Inflammatory macrophage treated with lipopolysaccharide for 1 hour (primary cell): ENCODE measurements around the gene ARRB2.

Source experiments
- DNase-seq, 2 donors: peaks; one replicate each; pipeline ENCODE4 v3.0.0-alpha.2; 2020 to 2022

ARRB2 gene

DNA sequence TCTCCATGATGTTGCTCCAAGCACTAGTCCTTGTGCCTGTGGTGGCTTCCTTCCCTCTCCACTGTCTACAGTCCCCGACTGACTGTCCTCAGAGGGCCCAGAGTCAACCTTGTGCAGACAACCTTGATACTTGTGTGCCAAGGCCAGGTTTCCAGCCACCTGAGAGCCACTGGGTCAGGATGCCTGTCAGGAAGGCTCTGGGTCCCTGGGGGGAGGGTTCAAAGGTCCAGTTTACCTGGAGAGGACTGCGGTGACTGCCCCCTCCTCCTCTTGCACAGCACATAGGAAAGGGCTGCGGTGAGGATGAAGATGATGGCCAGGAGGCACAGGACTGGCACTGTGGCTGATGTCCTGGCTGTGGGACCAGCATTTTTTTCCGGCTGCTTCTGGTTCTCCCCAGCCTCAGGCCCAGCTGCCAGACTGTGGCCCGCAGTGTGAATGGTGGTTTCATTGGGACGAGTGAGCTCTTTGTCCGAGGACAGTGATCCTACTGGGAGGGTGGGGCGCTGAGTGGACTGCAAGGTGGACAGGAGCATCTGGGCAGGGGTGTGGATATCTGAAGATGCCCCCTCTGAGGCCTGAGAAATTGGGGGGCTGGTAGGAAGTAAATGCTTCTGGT, 24.5 kb downstream of the ARRB2 start:
- DNase-seq = no peak

GRCh38 chr17:4735876-4736651, 25.6 kb downstream of the ARRB2 start:
- peak; percentile 85 to 94 for DNase-seq

DNA sequence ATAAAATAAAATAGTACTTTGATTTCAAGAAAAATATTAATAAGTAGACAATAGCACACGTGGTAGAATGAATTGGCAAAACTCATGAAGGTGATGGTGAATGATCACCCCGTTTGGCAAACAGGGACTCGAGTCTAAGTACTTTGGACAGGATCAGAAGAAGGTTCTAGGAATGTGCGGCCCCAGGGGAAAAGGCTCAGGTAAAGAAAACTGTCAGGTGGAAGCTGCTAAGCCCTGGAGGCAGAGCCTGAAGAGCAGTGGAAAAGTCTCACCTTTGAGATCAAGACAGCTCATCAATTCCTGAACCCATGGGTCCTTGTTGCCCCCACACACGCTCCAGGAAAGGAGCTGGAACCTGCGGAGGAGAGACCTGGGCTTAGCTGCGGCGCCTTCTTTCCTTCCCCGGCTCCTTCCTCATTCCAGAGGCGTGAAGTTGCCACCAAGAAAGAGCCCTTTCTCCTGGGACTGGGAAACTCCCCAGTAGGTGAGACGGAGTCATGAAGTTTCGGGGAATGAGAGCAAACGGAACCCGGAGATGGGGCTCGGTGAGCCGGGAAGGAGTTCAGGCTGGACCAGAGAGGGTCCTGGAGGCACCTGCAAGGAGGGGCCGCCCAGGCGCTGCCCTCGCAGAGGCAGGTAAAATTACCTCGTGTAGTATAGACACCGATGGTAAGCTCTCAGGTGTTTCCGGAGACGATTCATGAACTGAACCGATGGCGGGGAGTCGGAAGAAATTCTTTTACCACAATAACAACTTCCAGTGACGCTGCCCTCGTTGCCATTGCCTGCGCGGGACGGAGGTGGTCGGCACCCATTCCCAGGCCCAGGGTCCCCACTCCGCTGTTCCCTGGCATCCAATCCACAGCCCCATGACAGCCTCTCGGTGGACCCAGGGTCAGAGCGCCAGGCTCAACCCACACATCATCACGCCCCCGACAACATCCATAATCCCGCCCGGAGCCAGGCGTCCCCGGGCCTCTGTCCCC, 28.0 kb downstream of the ARRB2 start:
- DNase-seq = peak; percentile 24 to 27

DNA sequence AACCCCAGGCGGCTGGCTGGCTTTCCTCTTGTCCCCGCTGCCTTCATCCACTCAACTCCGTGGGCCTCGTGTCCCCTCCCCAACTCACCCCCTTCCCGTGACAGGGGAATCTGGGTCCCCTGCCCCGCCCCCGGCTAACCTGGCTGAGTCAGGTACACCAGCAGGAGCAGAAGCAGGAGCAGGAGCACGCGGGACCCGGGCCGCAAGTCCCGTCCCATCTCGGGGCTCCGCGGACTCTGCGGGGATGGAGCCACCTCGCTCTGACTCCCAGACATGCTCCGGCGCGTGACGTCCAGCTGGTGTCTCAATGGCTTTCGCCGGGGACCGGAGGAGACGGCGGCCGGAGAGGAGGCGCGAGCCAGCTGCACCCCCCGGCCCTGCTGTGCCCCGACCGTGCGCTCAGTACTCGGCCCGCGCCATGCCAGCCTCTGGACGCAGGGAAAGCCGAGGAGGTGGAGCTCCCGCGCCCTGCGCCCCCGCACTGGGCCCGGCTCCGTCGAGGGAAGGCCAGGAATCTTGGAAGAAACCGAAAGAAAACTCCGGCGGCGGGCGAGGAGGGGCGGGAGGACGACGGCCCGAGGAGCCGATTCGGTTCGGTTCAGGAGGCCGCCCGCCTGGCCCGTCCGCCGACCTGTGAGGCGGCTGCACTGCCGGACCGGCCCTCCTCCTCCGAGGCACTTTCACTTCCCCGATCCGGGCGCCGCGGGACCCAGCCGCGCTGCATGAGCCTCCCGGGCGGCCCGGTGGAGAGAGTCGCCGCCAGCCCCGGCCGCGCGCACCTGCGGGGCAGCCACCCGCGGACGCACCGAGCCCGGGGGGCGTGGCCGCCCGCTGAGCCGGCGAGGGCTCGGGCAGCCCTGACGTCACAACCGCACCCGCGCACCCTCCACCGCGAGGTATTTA, 28.9 kb downstream of the ARRB2 start, which contains the start of the genes CXCL16 and ZMYND15:
CXCL16 (minus strand) TSS at position 807 of the 903 bp plus-strand sequence; CDS start at position 218, 589 bp downstream.
ZMYND15 (plus strand) TSS at position 712 of the 903 bp plus-strand sequence. CDS start 716 bp downstream, outside the sequence.
- DNase-seq = peak; percentile 55 to 70

DNA sequence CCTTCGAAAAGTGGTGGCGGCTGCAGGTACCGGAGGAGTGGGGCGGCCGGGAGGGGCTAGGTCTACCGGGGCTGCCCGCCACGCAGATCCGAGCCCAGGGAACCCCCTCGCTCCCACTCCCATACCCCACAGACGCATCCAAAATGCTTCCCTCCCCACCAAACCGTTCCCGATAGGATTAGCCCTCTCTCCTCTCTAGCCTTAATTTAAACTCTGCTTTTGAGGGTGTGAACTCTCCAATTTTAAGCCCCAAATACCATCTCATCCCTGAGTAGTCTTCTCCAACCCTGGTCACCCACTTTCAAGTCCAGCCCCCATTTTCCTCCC, 29.6 kb downstream of the ARRB2 start:
- DNase-seq = no peak

- DNase-seq = no peak
Observed at GRCh38 chr17:4740584-4740983, 30.2 kb downstream of the ARRB2 start.

GRCh38 chr17:4741544-4741943, 31.1 kb downstream of the ARRB2 start:
- DNase-seq = no peak

GRCh38 chr17:4742133-4742532, 31.7 kb downstream of the ARRB2 start:
- no peak for DNase-seq

DNA sequence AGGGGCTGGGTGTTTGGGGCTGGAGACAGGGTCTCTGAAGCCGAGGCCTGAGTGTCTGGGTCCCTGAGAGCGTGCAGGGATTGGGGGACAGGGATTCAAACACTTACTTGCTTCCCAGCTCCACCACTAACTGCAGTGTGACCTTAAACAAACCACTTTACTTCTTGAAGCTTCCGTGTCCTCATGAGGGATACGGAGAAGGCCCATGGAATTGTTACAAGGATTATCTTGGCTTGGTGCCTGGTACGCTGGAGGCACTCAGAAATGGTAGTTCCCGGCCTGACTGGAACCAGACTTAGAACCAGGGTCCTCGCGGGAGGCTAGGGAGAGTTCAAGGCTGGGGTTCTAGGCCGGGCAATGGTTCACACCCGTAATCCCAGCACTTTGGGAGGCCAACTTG, 32.2 kb downstream of the ARRB2 start:
- no peak for DNase-seq

DNA sequence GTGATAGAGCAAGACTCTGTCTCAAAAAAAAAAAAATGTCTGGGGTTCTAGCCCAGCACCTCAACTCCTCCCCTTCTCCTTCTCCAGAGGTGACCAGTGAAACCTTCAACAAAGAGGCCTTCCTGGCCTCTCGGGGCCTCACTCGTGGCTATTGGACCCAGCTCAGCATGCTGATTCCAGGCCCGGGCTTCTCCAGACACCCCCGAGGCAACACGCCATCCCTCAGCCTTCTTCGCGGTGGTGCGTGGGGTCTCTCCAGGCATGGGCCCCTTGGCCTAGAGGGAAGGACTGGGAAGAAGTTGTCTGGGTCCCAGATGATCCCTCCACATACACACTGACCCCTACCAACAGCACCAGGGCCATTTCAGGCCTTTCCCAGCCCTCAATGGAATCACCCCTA, 32.8 kb downstream of the ARRB2 start:
- no peak for DNase-seq

GRCh38 chr17:4743898-4744297, 33.5 kb downstream of the ARRB2 start:
- DNase-seq = no peak

- no peak for DNase-seq
Observed at GRCh38 chr17:4744999-4745969, 34.9 kb downstream of the ARRB2 start.

DNA sequence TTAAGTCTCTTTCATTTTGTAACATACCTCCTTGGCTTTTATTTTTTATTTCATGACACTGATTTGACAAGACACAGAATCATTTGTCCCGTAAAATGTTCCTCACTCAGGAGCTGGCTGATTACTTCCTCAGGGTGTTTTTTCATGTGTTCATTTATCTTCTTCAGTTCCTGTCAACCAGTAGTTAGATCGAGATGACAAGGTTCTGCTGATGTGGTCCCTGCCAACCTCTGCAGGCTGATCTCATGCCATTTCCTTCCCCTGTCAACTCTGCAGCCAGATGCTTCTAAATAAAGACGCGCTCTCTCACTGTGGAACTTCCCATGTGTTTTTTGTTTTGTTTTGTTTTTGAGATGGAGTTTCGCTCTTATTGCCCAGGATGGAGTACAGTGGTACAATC, 37.4 kb downstream of the ARRB2 start:
- peak; percentile 88 to 95 for DNase-seq

DNA sequence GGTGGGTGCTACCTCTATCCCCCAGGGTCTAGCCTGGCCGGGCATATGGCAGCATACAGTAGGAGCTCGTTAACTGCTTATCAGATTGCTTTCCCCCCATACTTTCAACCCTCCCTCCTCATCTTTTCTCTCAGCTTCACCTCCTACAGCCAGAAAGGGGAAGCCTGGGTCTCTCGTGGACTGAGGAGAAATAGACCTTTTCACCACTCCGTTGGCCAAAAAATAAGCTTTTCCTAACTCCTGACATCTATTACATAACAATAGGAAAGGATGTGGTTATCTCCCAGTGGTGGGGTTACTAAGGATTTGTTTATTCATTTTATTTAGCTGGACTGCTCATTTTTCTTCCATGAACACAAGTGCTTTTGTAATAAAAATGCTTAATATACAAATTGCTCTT, 38.3 kb downstream of the ARRB2 start:
- DNase-seq = peak; percentile 45 to 65

GRCh38 chr17:4750606-4751005, 40.2 kb downstream of the ARRB2 start:
- DNase-seq = no peak

DNA sequence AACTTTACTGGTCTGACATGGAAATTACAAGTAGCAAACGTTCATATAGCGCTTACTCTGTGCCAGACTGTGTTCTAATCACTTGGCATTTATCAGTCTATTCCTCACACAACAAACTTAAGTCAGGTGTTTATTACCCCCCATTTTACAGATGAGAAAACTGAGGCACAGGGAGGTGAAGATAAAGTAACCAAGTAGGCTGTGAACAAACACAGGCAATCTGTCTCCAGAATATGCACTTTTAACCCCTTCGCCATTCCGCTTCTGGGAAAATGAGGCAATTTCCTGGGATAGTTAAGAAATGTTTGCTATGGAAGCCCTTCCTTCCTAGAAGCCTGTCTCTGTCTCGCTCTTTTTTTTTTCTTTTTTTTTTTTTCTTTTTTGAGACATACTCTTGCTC, 41.5 kb downstream of the ARRB2 start:
- peak in 1 of 2 donors; percentile 84 for DNase-seq

DNA sequence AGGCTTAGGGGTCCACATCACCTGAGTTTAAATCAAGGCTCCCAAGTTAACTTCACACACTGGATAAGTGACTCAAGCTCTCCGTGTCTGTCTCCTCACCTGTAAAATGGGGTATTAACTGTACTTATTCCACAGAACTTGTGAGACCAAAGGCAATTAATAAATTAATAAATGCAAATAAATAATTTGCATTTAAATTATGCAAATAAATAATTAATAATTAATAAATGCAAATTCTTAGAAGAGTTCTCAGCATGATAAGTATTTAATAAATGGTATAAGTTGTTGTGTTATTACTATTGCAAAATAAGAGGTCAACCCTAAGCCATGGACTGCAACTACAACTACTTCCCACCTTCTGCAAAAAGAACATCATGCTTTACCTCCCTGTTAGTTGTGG, 43.0 kb downstream of the ARRB2 start:
- DNase-seq = no peak

GRCh38 chr17:4759776-4760236, 49.4 kb downstream of the ARRB2 start:
- peak; percentile 69 to 73 for DNase-seq

DNA sequence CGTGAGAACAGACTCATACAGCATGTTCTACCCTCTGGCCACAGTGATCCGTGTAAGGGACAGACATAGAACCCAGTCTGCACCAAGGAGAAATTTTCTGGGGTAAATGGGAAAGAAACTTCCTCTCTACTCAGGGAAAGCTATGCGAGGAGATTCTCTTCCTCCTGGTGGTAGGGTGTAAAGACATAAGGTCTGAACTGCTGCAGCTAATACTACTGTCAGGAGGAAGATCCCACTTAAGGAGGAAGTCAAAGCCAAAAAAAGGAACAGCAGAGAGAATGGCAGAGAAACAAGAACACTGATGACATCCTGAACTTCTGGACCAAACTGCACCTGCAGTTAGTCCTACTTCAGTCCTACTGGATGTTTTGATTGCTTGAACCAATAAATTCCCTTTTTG, 54.2 kb downstream of the ARRB2 start:
- DNase-seq = peak; percentile 76 to 85

DNA sequence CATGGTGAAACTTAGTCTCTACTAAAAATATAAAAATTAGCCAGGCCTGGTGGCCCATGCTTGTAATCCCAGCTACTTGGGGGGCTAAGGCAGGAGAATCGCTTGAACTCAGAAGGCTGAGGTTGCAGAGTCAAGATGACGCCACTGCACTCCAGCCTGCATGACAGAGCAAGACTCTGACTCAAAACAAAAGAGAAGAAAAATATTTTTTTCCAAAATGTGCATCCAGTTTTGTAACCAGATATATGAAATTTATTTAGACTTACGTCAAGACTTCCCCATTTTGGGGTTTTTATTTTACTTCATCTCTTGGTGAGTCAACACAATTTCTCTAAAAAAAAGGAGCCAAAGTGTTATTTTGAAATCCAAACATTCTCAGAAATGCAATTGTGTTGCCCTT, 55.8 kb downstream of the ARRB2 start:
- DNase-seq = peak; percentile 94 to 98

DNA sequence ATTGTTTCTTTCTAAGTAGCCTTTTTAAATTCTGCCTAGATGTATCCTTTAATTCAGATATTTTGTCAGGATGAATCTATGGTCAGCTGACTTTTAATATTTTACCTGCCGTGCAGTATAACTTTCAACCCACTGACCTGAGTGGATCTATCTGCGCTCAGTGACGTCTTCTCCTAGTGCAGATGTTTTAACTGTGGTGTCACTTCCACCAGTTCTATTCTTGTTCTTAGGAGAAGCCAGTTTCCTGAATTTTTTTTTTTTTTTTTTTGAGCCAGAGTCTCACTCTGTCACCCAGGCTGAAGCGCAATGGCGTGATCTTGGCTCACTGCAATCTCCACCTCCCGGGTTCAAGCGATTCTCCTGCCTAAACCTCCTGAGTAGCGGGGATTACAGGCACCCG, 56.3 kb downstream of the ARRB2 start:
- peak in 1 of 2 donors; percentile 77 for DNase-seq
